Lower lobe of right lung (tissue), 2 donors: ENCODE data around the gene METTL25. TPM values are rescaled to one million over a fixed set of nuclear protein-coding genes. Genes with fewer than 3 reads are reported as not detected.

ENCODE experiments used
- ATAC-seq, 2 donors: fragments of 200-7000 bp; cut with Tn5 transposase; one replicate each; pipeline ENCODE4 v1.9.1; 2020 to 2022; ENCODE audit warnings: mild to moderate bottlenecking in 2 of 2, moderate library complexity in 2 of 2
- DNase-seq: peaks from one replicate; pipeline ENCODE4 v3.0.0-alpha.2; 2020
- H3K27ac ChIP-seq: fragments of 200-600 bp; one replicate; pipeline ENCODE4 v1.8.0; 2022
- H3K27me3 ChIP-seq: fragments of 200-600 bp; one replicate; pipeline ENCODE4 v1.8.0; 2022; ENCODE audit warnings: low read depth
- H3K36me3 ChIP-seq: fragments of 200-600 bp; one replicate; pipeline ENCODE4 v1.8.0; 2022; ENCODE audit warnings: mild to moderate bottlenecking
- H3K4me1 ChIP-seq: fragments of 200-600 bp; one replicate; pipeline ENCODE4 v1.8.0; 2022
- H3K4me3 ChIP-seq: fragments of 200-600 bp; one replicate; pipeline ENCODE4 v1.8.0; 2022; ENCODE audit warnings: mild to moderate bottlenecking
- H3K9me3 ChIP-seq: fragments of 200-600 bp; one replicate; pipeline ENCODE4 v1.8.0; 2022
- intact Hi-C: fragments of 100-400 bp; cut with DNase I; formaldehyde crosslinking; loops from one replicate; pipeline ENCODE4 v1.11.0; 2022
- total RNA-seq: library from RNA; stranded (reverse); fragmentation: NEBNext Ultra II Directional; extraction: Animal tissue kit (Norgen Biotek cat#: 25700); gene quantifications from one replicate; pipeline ENCODE4 v1.2.1, GENCODE V29; 2021
- TF ChIP-seq, protein P1 (sequence below): fragments of 200-600 bp; IDR thresholded peaks from one replicate; pipeline ENCODE4 v1.8.0; 2022; ENCODE audit warnings: antibody characterized with exemption, mild to moderate bottlenecking
- donor health status: DM: no; HTN: yes; CAD: no; lungs with severe emphysema.

Gene METTL25
- total RNA-seq, 1 donor from 2014 or later, result 15.7 TPM

DNA sequence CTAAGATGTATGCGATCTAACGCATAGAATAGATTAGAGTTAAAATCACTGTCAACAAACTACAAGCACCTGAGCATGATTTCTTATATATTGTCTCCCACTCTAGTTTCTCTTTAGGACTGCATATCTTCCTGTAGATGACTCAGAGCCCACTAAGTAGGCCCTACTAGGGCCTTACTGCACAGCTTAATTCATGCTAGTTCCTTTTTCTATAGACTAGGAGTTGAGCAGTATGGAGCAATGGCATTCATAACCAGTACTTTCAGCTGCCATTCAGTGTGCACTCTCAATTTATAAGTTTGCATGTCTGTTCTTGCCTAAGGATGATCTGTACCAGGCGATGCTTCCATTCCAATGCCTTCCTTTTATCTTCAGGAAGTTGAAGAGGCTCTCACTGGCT is 103.5 kb downstream of the METTL25 start:
- intact Hi-C loops, result no loop called here
- H3K4me3 ChIP-seq, result no peak overlapping the region
- DNase-seq (no peak), ATAC-seq (no peak)
- no peaks in the 10 kb centered on the region for H3K4me1 ChIP-seq
- no peak overlapping the region for H3K27ac ChIP-seq
- no peaks in the 10 kb centered on the region for H3K9me3 ChIP-seq
- H3K27me3 ChIP-seq, result no peaks in the 10 kb centered on the region
- peaks cover 22% of the 10 kb centered on the region for H3K36me3 ChIP-seq
- TF ChIP-seq, protein P1, sequence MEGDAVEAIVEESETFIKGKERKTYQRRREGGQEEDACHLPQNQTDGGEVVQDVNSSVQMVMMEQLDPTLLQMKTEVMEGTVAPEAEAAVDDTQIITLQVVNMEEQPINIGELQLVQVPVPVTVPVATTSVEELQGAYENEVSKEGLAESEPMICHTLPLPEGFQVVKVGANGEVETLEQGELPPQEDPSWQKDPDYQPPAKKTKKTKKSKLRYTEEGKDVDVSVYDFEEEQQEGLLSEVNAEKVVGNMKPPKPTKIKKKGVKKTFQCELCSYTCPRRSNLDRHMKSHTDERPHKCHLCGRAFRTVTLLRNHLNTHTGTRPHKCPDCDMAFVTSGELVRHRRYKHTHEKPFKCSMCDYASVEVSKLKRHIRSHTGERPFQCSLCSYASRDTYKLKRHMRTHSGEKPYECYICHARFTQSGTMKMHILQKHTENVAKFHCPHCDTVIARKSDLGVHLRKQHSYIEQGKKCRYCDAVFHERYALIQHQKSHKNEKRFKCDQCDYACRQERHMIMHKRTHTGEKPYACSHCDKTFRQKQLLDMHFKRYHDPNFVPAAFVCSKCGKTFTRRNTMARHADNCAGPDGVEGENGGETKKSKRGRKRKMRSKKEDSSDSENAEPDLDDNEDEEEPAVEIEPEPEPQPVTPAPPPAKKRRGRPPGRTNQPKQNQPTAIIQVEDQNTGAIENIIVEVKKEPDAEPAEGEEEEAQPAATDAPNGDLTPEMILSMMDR, result no peak

GRCh38 chr12:82468563-82468962 is 110.2 kb downstream of the METTL25 start:
- ATAC-seq (no peak), DNase-seq (no peak)

GRCh38 chr12:82470906-82471512 is 112.7 kb downstream of the METTL25 start:
- Histone ChIP-seq H3K27ac (no peak overlapping the region), H3K27me3 (no peaks in the 10 kb centered on the region), H3K4me1 (no peaks in the 10 kb centered on the region), H3K4me3 (no peak overlapping the region), H3K36me3 (peaks cover 14% of the 10 kb centered on the region), H3K9me3 (no peaks in the 10 kb centered on the region)
- intact Hi-C loops, result no loop called here
- TF ChIP-seq, protein P1, result no peak
- ATAC-seq (no peak), DNase-seq (no peak)

More at GRCh38 chr12:82468563-82468962, 110.2 kb downstream of the METTL25 start:
- TF ChIP-seq, protein P1, result no peak
- no peaks in the 10 kb centered on the region for H3K4me1 ChIP-seq
- no peaks in the 10 kb centered on the region for H3K9me3 ChIP-seq
- intact Hi-C loops, result no loop called here
- no peaks in the 10 kb centered on the region for H3K27me3 ChIP-seq
- no peak overlapping the region for H3K27ac ChIP-seq
- H3K36me3 ChIP-seq, result peaks cover 14% of the 10 kb centered on the region
- H3K4me3 ChIP-seq, result no peak overlapping the region

- intact Hi-C loops, result no loop called here
- H3K4me3 ChIP-seq, result no peak overlapping the region
- H3K27me3 ChIP-seq, result no peaks in the 10 kb centered on the region
- H3K9me3 ChIP-seq, result no peaks in the 10 kb centered on the region
- TF ChIP-seq, protein P1, result no peak
- peaks cover 12% of the 10 kb centered on the region for H3K36me3 ChIP-seq
- no peaks in the 10 kb centered on the region for H3K4me1 ChIP-seq
- DNase-seq (no peak), ATAC-seq (no peak)
- no peak overlapping the region for H3K27ac ChIP-seq
These were observed 114.9 kb downstream of the METTL25 start for GRCh38 chr12:82473111-82473754.

DNA sequence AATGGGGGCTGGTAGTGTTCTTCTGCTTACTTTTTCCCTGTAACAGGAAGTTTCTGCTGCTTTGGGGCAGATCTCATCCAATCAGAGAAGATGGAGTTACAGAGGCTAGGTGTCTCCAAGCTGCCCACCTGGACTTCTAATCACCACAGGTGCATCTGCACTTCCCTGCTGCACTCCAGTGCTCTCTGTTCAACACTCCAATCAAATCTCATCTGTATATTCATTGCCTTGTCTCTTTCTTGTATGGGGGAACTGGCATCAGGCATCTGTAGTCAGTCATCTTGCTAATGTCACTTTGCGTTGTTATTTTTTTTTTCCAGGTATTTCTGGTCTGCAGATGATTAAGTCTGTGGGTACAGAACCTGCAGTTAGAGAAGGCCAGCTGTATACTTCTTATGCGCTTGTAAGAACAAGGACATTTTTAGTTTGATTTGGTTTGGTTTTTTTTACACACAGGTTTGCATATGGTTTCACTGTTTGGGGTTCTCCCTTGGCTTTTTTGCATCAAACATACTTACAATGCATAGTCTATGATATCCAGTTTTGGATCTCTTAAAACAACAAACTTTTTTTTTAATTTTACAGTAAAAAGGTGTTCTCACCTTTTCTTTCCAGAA is 116.0 kb downstream of the METTL25 start:
- ATAC-seq (no peak), DNase-seq (no peak)
- intact Hi-C loops, result no loop called here
- TF ChIP-seq, protein P1, result no peak
- Histone ChIP-seq H3K9me3 (no peaks in the 10 kb centered on the region), H3K36me3 (peaks cover 2% of the 10 kb centered on the region), H3K4me3 (no peak overlapping the region), H3K4me1 (no peaks in the 10 kb centered on the region), H3K27me3 (no peaks in the 10 kb centered on the region), H3K27ac (no peak overlapping the region)
